Measurements from ENCODE around the gene AOAH. TPM values are rescaled to one million over a fixed set of nuclear protein-coding genes. Genes with fewer than 3 reads are reported as not detected.

Gene AOAH
- total RNA-seq, 1 donor from 2014 or later: not detected

DNA sequence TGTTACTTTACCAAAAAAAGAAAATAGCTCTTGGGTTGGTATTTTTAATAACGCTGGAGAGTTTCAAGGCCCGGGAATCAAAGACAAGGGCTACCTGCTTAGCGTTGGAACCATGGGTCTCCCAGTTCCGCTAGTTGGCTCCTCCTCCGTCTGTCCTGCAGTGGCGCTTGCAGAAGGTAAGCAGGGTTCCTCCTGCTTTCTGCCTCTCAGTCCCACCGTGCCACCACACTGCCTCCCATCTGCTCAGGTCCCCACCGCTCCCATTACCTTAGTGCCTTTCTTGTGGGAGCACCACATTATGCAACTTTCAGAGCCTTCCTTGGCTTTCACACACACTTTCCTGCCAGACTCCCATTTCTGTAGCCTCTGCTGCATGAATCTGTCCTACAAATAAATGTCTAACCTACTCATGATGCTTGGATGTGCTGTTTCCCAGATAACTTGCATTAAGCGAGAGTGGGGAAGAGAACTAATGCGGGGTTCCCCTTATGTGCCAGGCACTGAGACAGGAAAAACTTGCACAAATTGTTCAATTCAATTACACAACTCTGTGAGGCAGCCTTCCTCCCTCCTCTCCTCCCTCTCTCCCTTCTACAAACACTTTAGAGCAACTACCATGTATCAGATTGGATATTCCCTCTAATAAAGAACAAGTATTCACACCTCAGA lies 124.5 kb downstream of the AOAH start:
- no peak for DNase-seq

DNA sequence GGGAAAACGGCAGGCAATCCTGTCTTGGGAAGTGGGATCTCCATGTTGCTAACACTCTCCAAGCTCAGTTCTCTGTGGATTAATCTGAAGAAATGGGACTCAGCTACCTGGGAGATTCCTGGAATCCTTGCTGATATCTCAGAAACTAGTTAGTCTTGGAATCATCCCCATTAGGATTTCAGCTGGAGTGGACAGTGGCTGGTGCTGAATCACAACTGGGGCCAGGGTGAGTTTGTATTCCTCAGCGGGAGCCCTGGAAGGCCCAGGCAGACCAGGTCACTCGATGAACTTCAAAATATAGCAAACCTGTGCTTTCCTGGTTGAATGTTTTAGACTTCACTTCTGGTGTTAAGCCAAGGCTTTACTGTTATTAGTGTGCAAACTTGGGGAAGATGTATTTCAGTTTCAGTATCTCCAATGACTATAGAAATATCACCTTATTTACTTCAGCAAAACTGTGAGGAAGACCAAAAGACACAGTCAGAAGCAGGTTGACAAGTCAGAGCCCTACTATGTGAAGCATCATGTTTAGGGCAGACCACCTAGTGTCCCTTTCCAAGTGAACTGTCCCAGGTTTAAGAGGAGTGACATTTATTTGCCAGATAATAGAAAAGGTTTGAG lies 126.1 kb downstream of the AOAH start:
- DNase-seq: no peak

DNA sequence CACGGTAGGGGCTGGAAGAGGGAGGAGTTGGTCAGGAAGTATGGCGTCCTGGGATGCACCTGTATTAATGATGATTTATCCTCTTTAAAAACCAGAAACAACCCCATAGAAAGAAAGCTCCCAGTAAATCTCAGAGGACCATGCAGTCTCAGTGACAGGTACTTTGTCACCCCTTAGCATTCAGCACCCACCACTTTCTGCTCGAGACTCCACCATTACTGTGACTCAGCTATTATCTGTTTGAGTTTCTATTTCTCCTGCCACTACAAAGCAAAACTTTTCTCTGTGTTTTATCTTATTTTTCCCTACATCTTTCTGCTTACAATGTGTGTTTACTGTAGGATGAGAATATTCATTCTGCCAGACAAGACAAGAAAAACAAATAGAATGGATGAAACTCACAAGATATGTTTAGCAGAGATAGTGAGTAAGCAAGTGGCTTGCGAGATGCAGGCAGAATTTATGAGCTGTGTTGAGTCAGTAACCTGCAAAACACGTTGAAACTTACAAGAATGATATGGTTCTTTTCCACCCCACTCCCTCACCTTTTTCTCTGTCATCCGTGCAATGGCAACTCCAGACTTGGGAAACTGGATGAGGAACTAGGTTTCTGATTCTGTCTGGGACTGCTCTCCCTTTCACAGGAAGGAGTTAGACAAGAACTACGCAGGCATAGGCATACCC lies 127.1 kb downstream of the AOAH start:
- DNase-seq: no peak

DNA sequence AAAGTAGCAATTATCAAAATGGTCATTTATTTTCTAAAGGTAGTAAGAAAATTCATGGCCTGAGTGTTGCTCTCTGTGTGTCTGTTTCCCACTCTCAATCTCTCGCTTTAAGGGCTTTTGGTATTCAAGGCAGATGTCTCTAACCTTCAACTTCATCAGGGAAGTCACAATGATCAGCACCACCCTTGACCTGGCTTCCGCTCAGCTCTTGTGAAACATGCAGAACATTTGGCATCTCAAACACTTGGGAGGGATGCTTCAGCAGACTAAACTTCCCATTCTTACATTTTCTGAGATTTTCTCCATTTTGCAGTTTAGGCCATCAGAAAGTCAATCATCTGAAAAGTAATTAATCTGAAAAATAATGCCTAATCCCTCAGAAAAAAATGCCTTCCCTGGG lies 129.8 kb downstream of the AOAH start:
- no peak for DNase-seq

DNA sequence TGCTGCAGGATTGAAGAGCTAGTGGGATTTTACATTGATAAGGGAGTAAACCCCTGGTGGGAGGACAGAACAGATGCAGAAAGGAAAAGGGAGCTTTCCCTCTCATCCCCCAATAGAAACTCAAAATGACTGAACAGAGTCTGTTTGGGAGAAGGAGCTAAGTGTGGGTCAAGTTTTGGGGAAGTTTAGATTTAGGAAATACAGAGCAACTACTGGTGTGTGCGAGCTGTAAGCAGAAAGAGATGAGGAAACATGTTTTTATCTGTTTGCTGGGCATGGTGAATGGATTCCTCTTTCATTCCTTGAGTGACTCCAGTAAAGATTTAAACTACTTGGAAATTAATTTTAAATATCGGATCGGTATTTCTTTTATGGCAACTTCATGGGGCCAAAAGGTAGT lies 132.7 kb downstream of the AOAH start:
- no peak for DNase-seq

DNA sequence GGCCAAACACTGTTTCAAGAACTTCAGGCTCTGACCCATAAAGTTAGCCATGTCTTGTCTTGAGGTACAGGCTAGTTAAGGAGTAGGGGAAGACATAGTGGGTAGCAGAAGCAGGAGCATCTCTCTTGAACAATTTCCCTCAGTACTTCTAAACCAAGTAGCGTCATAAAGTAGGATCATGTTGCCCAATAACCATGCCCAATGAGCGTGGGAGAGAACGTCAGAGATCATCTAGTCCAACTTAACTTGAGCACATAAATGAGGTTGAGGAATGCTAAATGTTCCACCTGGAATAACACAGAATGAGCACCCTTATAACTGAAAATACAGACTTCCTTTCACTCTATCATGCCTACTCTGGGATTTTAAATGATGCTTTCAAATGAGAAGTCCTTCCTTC lies 134.9 kb downstream of the AOAH start:
- DNase-seq: no peak

DNA sequence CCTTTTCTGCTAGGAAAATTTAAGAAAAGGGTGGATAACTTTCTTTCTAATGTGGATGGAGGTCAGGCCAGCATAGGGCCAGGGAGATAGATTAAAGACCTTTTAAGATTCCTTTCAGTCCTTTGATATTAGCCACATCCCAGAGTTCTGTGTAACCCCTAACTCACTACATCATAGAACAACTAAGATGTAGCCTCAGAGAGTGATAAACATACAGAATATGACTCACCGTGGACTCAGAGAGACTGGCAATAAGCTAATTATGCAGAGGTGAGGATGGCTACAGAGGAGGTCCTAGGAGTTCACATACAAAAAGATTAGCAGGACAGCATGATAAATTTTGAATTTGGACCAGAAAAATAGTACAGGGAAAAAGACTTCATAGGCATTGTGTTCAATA lies 141.0 kb downstream of the AOAH start:
- no peak for DNase-seq

DNA sequence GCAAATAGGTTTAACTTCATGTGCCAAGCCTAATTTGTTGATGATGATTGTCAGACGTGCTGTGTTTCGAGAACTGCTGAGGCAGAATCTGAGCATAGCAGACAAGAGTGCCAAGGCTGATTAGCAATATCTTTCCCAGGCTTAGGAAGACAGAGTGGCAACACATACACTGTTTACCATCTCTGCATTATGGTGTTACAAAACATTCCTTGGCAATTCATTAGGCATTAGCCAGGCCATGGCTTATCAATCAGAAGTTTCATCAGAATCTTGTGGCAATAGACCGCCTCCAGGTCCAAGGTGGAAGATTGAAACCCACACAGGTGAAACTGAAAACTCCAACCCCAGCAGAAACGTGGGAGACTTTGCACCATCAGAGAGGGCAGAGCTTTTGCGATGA lies 148.5 kb downstream of the AOAH start:
- no peak for DNase-seq

DNA sequence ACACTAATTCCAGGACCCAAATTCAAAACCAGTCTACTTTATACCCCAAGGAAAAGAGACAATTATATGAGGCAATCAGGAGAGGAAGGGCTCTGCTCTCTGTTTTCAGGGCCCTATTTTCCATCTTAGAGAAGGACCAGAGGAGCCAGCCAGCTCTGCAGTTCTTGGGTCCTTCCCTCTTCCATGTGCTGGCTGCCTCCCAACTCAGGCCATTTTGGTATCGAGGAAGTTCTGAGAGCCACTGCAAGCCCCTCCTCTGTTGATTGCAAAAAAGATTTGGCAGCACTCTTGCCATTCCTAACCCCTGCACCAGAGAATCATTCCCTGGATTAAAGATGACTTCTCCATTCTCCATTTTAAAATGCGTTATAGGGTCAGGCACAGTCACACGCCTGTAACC lies 151.2 kb downstream of the AOAH start:
- DNase-seq: no peak

DNA sequence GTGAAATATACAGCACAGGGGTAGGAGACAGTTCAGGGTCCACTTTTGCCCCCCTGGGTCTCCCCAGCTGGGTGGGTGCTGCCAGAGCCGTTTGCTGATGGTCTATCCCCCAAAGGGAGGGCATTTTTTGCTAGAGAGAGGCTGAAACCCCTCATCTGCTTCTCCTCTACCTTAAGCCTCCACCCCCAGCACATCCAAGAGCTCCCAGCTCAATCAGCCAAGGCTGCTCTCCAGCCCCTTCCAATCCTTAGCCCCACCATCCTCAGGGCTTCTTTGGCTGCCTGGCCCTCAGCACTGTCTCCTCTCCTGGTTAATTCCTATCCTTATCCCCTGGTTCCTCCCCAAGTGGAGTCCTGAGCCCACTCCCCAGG lies 153.1 kb downstream of the AOAH start:
- no peak for DNase-seq

DNA sequence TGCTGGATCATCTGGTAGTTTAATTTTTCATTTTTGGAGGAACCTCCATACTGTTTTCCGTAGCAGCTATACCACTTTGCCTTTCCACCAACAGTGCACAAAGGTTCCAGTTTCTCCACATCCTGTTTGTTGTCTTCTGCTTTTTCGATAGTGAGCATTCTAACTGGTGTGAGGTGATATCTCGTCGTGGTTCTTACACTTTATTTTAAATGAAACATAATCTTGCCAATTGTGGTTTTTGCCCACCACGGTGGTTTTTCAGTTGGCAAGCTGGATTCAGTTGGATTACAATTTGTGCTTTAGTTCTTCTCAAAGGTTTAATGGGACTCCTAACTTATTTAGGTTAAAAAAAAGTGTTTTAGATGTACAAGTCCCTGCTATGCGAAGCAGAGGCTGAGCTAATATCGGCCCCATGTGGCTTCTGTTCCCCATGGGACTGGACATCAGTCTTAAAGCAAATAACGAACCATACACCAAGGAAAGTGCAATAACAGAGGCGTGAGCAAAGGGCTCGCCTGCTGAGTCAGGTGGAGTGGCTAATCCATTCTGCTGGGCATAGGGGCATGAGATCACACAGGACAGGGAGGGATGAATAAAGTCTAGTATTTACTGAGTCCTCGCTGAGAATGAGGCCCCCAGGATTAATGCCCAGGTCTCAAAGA lies 153.6 kb downstream of the AOAH start:
- no peak for DNase-seq

DNA sequence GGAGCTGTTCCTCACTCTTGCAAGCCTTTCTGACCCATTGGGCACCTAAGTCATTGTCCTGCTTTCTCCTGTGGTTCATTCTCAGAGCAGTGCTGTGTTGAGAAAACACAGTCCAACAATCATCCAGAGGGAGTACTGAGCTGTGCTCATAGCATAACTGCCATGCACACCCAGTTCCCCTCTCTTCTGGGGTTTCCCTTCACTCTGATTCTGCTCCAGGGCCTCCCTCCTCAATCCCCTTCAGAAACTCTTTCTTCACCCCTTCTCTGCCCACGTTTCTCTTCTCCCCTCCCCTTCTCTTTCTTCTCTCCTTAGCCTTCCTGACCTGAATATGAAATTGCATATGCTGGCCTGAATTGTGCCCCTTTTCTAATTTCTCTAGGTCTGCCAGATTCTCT lies 155.8 kb downstream of the AOAH start:
- DNase-seq: no peak

DNA sequence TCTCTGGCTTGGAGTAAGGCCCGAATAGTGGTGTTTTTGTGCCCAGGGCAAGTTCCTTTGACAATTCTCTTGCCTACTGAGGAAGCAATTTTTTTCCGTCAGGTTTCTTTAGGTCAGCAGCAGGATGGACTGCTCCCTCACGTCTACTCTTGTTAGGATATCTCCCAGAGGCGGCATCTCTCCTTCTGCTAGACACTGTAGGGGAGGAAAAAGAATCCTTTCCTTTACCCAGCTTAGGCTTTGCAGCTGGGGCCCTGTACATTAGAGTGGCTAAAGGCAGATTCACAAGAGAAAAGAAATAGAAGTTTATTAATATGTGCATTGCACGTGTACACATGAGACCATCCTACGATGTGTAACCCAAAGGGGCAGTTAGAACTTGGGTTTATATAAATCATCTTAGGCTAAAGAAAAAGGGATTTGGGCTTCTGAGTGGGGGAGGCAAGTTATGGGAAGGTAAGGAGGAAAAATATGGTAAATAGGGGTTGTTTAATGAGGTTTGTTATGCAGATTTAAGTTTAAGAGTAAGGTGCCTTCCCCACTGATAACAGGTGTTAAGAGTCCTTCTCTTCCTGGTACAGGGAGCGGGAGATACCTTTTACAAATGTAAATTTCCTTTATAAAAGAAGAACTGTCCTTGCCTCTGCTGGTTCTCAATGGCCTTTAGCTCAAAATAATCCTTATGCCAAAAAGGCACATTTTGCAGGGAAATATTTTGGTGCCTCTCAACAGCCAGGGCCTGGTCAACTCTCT lies 156.4 kb downstream of the AOAH start:
- no peak for DNase-seq

DNA sequence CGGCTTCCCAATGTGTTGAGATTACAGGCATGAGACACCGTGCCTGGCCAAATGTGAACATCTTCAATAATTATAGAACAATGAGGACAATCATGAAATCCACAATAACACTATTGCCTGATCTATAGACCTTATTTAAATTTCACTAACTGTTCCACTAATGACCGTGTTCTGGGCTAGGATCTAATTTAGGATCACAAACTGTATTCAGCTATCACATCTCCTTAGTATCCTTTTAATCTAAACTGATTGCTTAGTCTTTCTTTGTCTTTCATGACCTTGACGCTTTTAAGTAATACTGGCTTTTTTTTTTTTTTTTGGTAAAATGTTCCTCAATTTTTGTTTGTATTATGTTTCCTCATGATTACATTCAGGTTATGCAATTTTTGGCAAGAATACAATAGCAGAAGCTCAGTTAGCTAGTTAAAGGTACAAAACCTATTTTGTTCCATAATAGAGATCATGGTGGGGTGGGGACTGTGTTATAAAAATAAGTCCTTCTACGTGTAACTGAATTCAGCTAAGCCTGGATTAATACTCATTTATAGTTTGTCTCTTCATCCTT lies 158.4 kb downstream of the AOAH start:
- no peak for DNase-seq

DNA sequence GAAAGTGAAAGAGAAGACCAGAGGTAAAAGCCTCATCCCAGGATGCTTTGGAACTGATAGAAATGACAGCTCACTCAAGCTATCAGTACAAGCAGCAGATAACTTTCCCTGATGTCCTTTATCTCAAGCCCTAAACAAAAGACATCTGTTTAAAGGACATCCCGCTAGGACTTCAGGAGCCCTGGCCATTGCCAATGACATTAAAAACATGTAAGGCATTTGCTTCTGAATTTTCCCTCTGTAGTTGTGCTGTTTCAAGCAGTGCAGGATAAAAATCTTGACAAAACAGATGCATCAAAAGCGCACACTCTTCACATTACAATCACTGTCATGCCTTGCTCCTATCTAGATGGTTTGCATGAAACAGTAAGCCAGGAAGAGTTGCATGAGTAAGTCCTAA lies 159.8 kb downstream of the AOAH start:
- DNase-seq: no peak

DNA sequence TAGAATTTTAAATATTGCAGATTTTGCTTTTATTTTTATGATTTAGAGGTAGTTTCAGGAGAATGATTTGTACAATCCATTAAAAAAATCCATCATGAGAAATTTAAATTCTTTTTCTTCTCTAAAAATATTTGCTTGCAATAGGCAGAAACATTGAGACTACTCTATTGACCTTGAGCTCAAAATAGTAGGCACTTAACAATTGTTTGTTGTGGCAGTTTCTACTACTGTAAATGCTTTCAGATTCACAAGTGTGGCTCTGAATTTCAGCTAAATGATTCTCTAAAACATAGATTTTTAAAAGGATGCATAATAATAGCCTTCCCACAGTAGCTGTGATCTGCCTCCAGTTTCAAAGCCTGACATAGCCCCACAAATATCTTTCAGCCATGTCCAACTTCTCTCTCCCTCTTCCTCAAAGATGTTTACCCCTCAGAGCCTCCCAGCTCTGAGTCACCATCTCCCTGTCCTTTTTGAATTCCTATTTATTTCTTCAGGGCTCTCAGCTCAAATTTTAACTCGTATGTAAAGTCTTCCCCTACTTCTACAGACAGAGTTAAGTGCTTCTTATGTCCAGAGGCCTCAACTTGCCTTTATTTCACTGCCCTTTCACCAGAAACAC lies 160.5 kb downstream of the AOAH start:
- DNase-seq: no peak

DNA sequence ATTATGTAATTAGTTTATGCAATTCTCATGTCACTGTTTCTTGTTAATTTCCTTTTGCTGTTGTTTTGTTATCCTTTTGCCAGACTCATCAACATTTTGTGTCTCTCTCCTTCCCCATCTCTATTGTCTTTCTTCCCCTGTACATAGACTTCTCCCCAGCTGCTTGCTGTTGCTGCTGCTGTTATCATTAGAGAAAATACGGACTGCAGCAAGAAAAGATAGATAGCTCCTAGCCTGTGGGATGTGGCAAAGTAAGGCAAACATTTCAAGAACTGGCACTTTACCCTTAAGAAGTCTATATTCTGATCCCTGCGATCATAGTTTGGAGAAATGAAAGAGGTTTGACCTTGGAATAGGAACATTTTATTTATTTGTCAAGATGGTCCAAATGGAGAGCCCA lies 162.2 kb downstream of the AOAH start:
- DNase-seq: no peak

DNA sequence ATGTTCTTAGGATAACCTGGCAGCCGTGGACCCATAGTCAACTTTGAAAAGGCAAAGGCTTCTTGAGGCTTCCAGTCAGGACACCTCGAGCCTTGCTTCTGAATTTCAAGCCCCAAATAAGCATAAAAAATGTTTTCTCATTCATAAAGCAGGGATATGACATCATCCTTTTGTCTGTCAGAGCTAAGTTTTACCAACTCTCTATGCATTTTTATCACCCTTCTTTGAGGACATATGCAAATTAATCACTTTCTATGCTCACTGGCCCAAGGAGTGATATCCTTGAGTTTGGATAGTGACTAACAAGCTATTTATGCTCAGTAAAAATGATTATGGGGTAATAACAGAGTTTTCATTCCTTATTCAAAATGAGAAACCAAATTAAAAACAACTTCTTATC lies 175.3 kb downstream of the AOAH start:
- DNase-seq: no peak

DNA sequence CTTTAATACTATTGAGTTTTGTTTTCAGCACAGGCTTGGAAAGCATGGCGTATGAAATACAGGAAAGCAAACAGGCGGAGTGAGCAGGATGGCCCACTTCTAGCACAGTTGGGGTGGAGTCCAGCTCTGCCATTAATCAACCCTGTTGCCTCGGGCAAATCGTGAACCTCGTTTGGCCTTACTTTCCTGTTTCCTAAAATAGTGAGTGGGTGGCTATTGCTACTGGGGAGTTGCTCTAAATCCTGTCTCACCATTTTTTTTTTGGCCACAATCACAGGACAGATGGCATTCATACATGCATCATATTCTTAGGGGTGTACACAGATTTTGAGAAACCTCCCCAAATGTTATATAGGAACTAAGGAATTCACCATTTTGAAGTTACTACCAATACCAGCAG lies 176.9 kb downstream of the AOAH start:
- DNase-seq: no peak

DNA sequence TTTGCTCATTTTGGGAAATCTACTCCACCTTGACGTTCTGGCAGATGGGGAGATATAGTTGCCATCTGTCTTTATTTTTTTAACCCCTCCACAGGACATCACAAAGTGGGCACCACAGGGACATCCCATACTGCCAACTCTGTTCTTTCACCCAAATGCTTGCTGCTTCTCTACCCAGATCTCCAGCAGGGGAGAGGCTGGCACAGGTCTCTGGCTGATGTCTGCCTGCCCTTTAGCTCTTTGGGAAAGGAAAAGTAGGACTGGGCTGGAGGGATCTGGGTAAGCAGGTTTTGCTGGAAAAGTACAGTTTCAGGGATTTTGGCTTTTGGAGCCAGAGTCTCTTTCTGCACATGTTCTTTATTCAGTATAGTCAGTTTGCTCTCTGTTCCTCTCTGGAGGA lies 178.0 kb downstream of the AOAH start:
- DNase-seq: no peak

DNA sequence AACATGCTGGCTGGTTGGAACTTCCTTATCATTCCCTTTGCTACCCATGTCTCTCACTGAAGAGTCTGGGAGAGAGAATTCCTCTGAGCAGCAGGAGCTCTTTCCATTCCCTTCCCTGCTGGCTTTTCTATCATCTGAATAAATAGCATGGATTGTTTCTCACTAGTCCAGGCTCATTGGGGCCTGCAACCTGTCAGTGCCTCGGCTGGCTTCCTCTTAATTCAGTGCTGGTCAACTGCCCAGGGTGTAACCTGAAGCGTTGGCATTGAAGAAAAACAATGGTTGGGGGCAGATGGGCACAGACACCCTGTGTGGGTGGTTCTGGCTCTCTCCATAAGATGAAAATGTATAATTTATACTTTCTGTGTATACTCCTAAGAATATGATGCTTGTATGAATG lies 179.0 kb downstream of the AOAH start:
- DNase-seq: no peak

DNA sequence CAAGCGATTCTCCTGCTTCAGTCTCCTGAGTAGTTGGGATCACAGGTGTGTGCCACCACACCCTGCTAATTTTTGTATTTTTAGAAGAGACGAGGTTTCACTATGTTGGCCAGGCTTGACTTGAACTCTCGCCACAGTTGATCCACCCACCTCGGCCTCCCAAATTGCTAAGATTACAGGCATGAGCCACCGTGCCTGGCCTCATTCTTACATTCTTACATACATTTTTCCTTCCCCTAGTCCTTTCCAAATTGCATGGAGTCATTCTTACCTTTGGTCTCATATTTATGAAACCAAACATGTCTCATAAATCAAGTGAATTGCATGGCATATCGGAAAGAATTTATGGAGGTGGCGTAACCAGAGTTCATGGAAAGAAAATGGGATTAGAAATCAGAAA lies 186.2 kb downstream of the AOAH start:
- no peak for DNase-seq
